GM12874 (cell line): ENCODE data around the gene PADI4.

ENCODE experiments used
- TF ChIP-seq, protein P1 (sequence below): IDR thresholded peaks from 2 replicates; pipeline ENCODE4 v1.5.1; 2011; ENCODE audit warnings: low read depth, mild to moderate bottlenecking, control low read depth, low read length, moderate library complexity; ENCODE audit not compliant: insufficient read depth

Gene PADI4

DNA sequence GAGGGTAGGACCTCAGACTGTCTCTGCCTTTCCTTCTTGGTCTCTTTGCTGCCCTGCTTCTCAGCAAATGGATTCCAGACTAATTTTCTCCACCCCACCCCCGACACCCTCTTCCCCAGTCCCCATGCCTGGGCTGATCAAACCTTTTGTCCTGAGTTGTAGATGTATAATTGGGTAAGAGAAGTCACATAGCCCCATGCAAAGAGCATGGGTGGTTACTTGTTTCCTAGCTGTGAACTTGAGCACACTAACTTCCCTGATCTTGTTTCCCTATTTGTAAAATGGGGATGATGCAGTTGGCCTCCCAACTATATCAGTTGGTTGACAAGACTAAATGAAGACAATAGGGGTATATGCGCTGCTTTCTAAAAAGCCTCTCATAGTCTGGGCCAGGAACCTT lies 73.2 kb downstream of the PADI4 start:
- TF ChIP-seq, protein P1, sequence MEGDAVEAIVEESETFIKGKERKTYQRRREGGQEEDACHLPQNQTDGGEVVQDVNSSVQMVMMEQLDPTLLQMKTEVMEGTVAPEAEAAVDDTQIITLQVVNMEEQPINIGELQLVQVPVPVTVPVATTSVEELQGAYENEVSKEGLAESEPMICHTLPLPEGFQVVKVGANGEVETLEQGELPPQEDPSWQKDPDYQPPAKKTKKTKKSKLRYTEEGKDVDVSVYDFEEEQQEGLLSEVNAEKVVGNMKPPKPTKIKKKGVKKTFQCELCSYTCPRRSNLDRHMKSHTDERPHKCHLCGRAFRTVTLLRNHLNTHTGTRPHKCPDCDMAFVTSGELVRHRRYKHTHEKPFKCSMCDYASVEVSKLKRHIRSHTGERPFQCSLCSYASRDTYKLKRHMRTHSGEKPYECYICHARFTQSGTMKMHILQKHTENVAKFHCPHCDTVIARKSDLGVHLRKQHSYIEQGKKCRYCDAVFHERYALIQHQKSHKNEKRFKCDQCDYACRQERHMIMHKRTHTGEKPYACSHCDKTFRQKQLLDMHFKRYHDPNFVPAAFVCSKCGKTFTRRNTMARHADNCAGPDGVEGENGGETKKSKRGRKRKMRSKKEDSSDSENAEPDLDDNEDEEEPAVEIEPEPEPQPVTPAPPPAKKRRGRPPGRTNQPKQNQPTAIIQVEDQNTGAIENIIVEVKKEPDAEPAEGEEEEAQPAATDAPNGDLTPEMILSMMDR: no peak

DNA sequence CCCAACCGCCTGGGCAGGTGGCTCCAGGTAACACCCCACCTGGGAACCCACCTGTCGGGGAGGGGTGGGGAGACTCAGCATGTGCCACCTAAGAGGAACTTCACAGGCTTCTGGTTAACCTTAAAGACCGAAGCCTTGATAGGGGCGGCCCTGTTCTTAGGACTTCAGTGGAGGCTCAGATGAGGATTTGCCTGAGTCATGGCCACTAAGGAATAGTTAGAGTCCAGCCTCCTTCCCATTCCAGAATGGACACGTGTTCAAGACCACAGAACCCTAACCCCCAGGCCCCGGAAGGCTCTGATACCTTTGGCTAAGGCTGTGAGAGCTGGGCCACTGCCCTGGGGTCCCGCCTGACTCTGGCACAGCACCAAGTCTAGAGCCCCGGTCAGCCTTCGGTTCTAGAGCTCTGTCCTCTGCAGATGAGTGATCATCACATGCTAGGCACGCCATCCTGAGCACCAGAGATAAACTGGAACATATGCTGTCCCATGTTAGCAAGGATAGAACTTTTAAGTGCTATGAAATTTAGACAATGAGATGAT lies 84.3 kb downstream of the PADI4 start:
- TF ChIP-seq, protein P1: no peak

DNA sequence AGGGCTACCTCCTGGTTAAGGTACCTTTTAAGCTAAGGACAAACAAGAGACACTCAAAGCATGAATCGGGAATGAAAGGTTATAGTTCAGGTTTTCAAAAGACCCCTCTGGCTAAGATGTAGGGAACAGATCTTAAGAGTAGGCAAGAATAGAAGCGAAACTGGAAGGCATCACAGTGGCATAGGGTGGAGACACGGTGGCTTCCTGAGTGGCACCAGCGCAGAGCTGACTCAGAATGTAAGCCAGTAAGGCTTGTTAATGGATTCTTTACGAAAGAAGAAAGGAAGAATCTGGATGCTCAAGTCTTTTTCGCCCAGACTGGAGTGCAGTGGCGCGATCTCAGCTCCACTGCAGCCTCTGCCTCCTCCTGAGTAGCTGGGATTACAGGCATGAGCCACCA lies 85.2 kb downstream of the PADI4 start:
- TF ChIP-seq, protein P1: no peak

DNA sequence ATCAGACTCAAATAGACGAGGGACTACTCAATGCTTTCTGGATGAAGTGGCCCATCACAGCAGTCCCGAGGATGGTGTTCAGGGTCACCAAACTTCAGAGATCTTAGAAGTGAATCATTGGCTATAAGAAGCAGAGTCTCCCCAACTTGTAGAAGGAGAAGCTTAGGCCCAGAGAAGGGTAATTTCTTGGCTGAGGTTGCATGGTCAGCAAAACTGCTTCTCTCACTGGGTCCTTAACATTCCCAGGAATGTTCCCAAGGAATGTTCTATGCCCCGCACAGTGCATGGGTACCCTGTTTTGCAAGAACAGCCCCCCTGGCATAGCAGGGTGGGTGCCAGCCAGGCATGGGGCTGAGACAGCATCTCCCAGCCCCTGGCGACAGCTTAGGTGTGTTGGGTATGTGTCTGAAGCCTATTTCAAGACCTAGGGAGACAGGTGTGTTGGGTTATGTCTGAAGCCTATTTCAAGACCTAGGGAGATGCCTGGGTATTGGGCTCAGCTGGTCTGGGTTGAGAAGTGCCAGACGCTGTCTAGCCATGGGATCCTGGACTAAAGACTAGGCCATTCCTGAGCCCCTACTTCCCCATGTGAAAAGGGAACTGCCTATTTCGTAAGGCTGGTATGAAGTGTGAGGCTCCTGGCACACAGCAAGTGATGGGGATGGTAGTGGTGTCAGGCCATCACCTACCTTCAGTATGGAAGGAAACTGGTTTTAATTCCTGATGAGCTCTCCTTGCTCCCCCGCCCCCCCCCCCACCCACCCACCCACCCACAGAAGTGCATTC lies 90.1 kb downstream of the PADI4 start:
- TF ChIP-seq, protein P1: no peak

DNA sequence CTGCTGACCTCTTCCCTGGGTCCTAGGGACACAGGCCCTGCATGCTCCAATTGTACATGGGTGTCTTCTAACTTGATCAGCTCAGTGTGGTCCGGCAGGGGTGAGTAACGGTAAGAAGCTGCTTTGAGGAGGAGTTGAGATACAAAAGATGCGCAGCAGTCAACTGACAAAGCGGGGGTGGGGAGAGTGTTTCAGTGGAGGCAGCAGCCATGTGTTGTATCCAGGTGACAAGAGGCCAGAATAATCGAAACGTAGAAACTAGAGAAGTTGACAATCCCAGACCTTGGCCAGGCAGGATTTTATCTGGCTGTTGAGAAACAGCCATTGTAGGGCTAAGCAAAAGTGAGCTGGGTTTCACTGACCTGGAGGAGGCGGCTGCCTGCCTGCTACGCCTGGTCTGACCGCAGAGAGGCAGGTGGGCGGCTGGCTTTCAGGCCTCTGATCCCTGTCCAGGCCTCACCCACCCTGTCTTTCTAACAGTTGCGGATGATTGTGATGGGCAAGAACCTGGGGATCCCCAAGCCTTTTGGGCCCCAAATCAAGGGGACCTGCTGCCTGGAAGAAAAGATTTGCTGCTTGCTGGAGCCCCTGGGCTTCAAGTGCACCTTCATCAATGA lies 92.8 kb downstream of the PADI4 start:
- TF ChIP-seq, protein P1: no peak

DNA sequence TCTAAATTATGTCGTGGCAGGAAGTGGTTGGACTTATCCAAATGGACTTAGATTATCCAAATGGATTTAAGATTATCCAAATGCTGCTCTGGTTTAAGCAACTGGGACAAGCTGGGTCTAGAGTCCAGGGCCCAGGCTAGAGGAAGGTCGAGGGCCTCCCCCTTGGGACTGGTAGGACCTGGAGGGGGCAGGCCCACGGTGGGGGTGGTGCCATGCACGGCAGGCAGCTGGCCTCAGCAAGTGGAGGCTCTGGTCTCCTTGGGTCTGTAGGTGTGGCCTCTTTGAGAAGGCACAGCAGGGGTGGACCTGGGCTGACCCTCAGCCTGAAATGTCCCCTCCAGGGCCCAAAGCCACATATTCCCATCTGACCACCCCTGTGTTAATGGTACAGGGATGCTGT lies 93.8 kb downstream of the PADI4 start:
- TF ChIP-seq, protein P1: no peak

DNA sequence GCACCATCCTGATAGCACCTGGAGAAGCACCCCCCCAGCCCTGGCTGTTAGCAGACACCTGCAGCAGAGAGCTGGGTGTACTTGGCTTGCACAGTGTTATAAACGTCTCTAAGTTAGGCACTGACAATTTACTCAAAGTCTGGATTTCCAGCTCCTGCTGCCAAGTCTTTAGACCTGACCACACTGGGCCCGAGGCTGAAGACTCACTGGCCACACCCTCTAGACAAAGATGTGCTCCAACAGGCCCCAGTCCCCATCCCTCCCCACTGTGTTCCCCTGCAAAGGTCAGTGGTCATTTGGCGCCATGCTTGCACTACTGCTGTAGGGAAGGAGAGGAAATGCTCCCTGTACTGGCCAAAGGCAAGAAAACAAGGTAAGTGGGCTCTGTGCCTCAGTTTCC lies 95.1 kb downstream of the PADI4 start:
- TF ChIP-seq, protein P1: no peak
